GM23338 (cell line): ENCODE measurements around the gene METTL17. TPM values are rescaled to one million over a fixed set of nuclear protein-coding genes. Genes with fewer than 3 reads are reported as not detected.

Experiments used
- ATAC-seq: fragments of 200-7000 bp; cut with Tn5 transposase; 3 replicates; pipeline ENCODE4 v1.9.1; 2020
- DNase-seq: peaks from one replicate; pipeline ENCODE4 v3.0.0-alpha.2; 2015; ENCODE audit warnings: low spot score
- H2AFZ ChIP-seq: fragments of 200-600 bp; sonication (generic); 2 replicates; pipeline ENCODE4 v1.8.0; 2016; ENCODE audit warnings: antibody characterized with exemption, mild to moderate bottlenecking, moderate library complexity
- H3F3A ChIP-seq: fragments of 200-600 bp; sonication (generic); replicated peaks from 2 replicates; pipeline ENCODE4 v1.8.0; 2017; ENCODE audit warnings: antibody characterized with exemption, mixed run types, low read depth
- H3K27ac ChIP-seq: fragments of 200-600 bp; sonication (generic); 2 replicates; pipeline ENCODE4 v1.6.1; 2016; ENCODE audit warnings: low read depth
- H3K27me3 ChIP-seq: fragments of 200-600 bp; sonication (generic); 2 replicates; pipeline ENCODE4 v1.8.0; 2016; ENCODE audit warnings: mild to moderate bottlenecking, mixed run types, moderate library complexity; ENCODE audit not compliant: insufficient read depth
- H3K36me3 ChIP-seq: fragments of 200-600 bp; sonication (generic); 2 replicates; pipeline ENCODE4 v1.8.0; 2016; ENCODE audit warnings: mild to moderate bottlenecking; ENCODE audit not compliant: insufficient read depth
- H3K4me1 ChIP-seq: fragments of 200-600 bp; sonication (generic); 2 replicates; pipeline ENCODE4 v1.8.0; 2016; ENCODE audit warnings: mild to moderate bottlenecking, moderate library complexity; ENCODE audit not compliant: insufficient read depth
- H3K4me2 ChIP-seq: fragments of 200-600 bp; sonication (generic); 2 replicates; pipeline ENCODE4 v1.7.1; 2017; ENCODE audit warnings: mixed run types
- H3K4me3 ChIP-seq: fragments of 200-600 bp; sonication (generic); 2 replicates; pipeline ENCODE4 v1.6.1; 2016; ENCODE audit warnings: mixed run types
- H3K79me2 ChIP-seq: fragments of 200-600 bp; sonication (generic); replicated peaks from 2 replicates; pipeline ENCODE4 v1.8.0; 2017; ENCODE audit warnings: mild to moderate bottlenecking; ENCODE audit not compliant: insufficient read depth
- H3K9me2 ChIP-seq: fragments of 200-600 bp; sonication (generic); 2 replicates; pipeline ENCODE4 v1.8.0; 2017; ENCODE audit not compliant: insufficient read depth
- H4K20me1 ChIP-seq: fragments of 200-600 bp; sonication (generic); replicated peaks from 2 replicates; pipeline ENCODE4 v1.8.0; 2017; ENCODE audit warnings: mild to moderate bottlenecking; ENCODE audit not compliant: insufficient read depth
- H3K27ac Mint-ChIP-seq: 2 replicates; pipeline ENCODE4 v1.8.0; 2020; ENCODE audit warnings: inconsistent platforms, mild to moderate bottlenecking, moderate library complexity, mixed read lengths
- H3K27me3 Mint-ChIP-seq: 3 replicates; pipeline ENCODE4 v1.8.0; 2022; ENCODE audit warnings: low read depth, mild to moderate bottlenecking, moderate library complexity, mixed read lengths, inconsistent platforms; ENCODE audit not compliant: insufficient read depth, poor library complexity
- H3K36me3 Mint-ChIP-seq: 3 replicates; pipeline ENCODE4 v1.8.0; 2021; ENCODE audit warnings: low read depth, mild to moderate bottlenecking, inconsistent platforms, moderate library complexity, mixed read lengths
- H3K4me1 Mint-ChIP-seq: 3 replicates; pipeline ENCODE4 v1.8.0; 2020; ENCODE audit warnings: mild to moderate bottlenecking, inconsistent platforms, mixed read lengths
- H3K4me3 Mint-ChIP-seq: 3 replicates; pipeline ENCODE4 v1.8.0; 2021; ENCODE audit warnings: moderate library complexity, mild to moderate bottlenecking, inconsistent platforms, mixed read lengths
- H3K9me3 Mint-ChIP-seq: 3 replicates; pipeline ENCODE4 v1.8.0; 2020; ENCODE audit warnings: moderate library complexity, mild to moderate bottlenecking, inconsistent platforms, mixed read lengths
- CREB1 ChIP-seq: fragments of 250-450 bp; sonication (Bioruptor Pico); IDR thresholded peaks from 2 replicates; pipeline ENCODE4 v1.5.0; 2020; ENCODE audit warnings: low read depth, mild to moderate bottlenecking, moderate library complexity
- CTCF ChIP-seq, 2 experiments: fragments of 200-600 bp in 1 of 2; sonication (generic) in 1 of 2; conservative IDR thresholded peaks; 2 replicates each; pipeline versions ENCODE4 v1.5.1 to v1.6.1; 2016 to 2017; ENCODE audit warnings: antibody characterized with exemption in 2 of 2, low read depth in 2 of 2, mild to moderate bottlenecking in 2 of 2, moderate library complexity in 1 of 2
- ETS1 ChIP-seq: IDR thresholded peaks from 2 replicates; pipeline ENCODE4 v1.6.1; 2016; ENCODE audit warnings: antibody characterized with exemption
- EZH2 ChIP-seq: fragments of 200-600 bp; sonication (generic); IDR thresholded peaks from one replicate; pipeline ENCODE4 v1.8.0; 2017; ENCODE audit warnings: antibody characterized with exemption, mild to moderate bottlenecking, low read depth; ENCODE audit not compliant: unreplicated experiment
- EZH2phosphoT487 ChIP-seq: fragments of 200-600 bp; sonication (generic); IDR thresholded peaks from one replicate; pipeline ENCODE4 v1.8.1; 2018; ENCODE audit warnings: antibody characterized with exemption; ENCODE audit not compliant: unreplicated experiment
- JUNB ChIP-seq: IDR thresholded peaks from one replicate; pipeline ENCODE4 v1.6.1; 2016; ENCODE audit warnings: antibody characterized with exemption; ENCODE audit not compliant: unreplicated experiment
- NANOG ChIP-seq: IDR thresholded peaks from 2 replicates; pipeline ENCODE4 v1.6.1; 2016; ENCODE audit warnings: antibody characterized with exemption, borderline replicate concordance
- POLR2AphosphoS5 ChIP-seq: IDR thresholded peaks from 2 replicates; pipeline ENCODE4 v1.6.1; 2016; ENCODE audit warnings: antibody characterized with exemption, low read depth
- REST ChIP-seq: IDR thresholded peaks from one replicate; pipeline ENCODE4 v1.6.1; 2018; ENCODE audit warnings: antibody characterized with exemption; ENCODE audit not compliant: unreplicated experiment
- STAT1 ChIP-seq: IDR thresholded peaks from one replicate; pipeline ENCODE4 v1.6.1; 2016; ENCODE audit warnings: antibody characterized with exemption; ENCODE audit not compliant: unreplicated experiment
- ZNF114 ChIP-seq: fragments of 250-450 bp; sonication (Bioruptor Pico); IDR thresholded peaks from 2 replicates; pipeline ENCODE4 v1.5.0; 2020; ENCODE audit warnings: mild to moderate bottlenecking, moderate library complexity
- ZNF331 ChIP-seq: fragments of 250-450 bp; sonication (Bioruptor Pico); IDR thresholded peaks from 2 replicates; pipeline ENCODE4 v1.5.0; 2020; ENCODE audit warnings: low read depth, mild to moderate bottlenecking, moderate library complexity
- polyA plus RNA-seq: library from polyadenylated mRNA; unstranded; fragments of >200 nt; fragmentation: Nextera tagmentation; extraction: Ambion mirVana; gene quantifications from 2 replicates; pipeline ENCODE4 v1.2.1, GENCODE V29; 2016
- total RNA-seq: library from RNA; depleted of rRNA; stranded (reverse); fragments of >200 nt; shearing (Covaris generic); gene quantifications from 2 replicates; pipeline ENCODE4 v1.2.3, GENCODE V29; 2014

METTL17 gene
- total and polyA plus RNA-seq, 2 experiments from 2014 or later = 74.9 to 156 TPM

- no peak for TF ChIP-seq ETS1
Observed at GRCh38 chr14:20976291-20976690, 13.5 kb upstream of the METTL17 start (continued).

GRCh38 chr14:20978687-20979086 is 11.1 kb upstream of the METTL17 start:
- ATAC-seq = no peak
- Mint-ChIP-seq H3K4me3 (no peak overlapping the region), H3K36me3 (no peaks in the 10 kb centered on the region), H3K9me3 (no peaks in the 10 kb centered on the region), H3K27ac (no peak overlapping the region), H3K4me1 (no peaks in the 10 kb centered on the region), H3K27me3 (no peaks in the 10 kb centered on the region)
- 0 out of 2 replicates have a peak, but pooled peaks cover 2% of the 10 kb centered on the region for H3K9me2 ChIP-seq
- H3K4me1 ChIP-seq = no peaks in the 10 kb centered on the region
- H3K36me3 ChIP-seq = no peaks in the 10 kb centered on the region
- H3F3A ChIP-seq = no peaks in the 10 kb centered on the region
- no peak overlapping the region for H2AFZ ChIP-seq
- H3K79me2 ChIP-seq = no peaks in the 10 kb centered on the region
- H4K20me1 ChIP-seq = no peaks in the 10 kb centered on the region
- no peak for DNase-seq
- H3K4me2 ChIP-seq = no peak overlapping the region
- no peaks in the 10 kb centered on the region for H3K27me3 ChIP-seq
- H3K4me3 ChIP-seq = no peak overlapping the region
- no peak overlapping the region for H3K27ac ChIP-seq
- no peak for TF ChIP-seq ZNF114
- TF ChIP-seq ETS1 = no peak
- TF ChIP-seq REST = no peak
- no peak for TF ChIP-seq POLR2AphosphoS5
- TF ChIP-seq EZH2 = no peak
- TF ChIP-seq STAT1 = no peak
- TF ChIP-seq CTCF (conservative IDR thresholded peaks at IDR 0.05; ENCODE audit: low read depth in 2 of 2) = no peak
- no peak for TF ChIP-seq CREB1 (CRISPR knock-in tag)
- no peak for TF ChIP-seq ZNF331 (CRISPR knock-in tag)
- TF ChIP-seq JUNB = no peak
- no peak for TF ChIP-seq EZH2phosphoT487
- TF ChIP-seq NANOG = no peak
